Memory B cell (primary cell): ENCODE measurements around the gene PRDM16.

Experiments
- ATAC-seq: fragments of 150-1000 bp; cut with Tn5 transposase; 2 replicates; pipeline ENCODE4 v1.10.0; 2021; ENCODE audit warnings: low read depth, mild to moderate bottlenecking, moderate library complexity
- DNase-seq, 2 donors: peaks; one replicate each; pipeline ENCODE4 v3.0.0; 2022; ENCODE audit warnings: low spot score in 2 of 2
- H3K27ac Mint-ChIP-seq: one replicate; pipeline ENCODE4 v1.8.0; 2022; ENCODE audit warnings: mild to moderate bottlenecking, moderate library complexity, mixed read lengths
- H3K27me3 Mint-ChIP-seq: one replicate; pipeline ENCODE4 v1.8.0; 2022; ENCODE audit warnings: mixed read lengths
- H3K36me3 Mint-ChIP-seq: one replicate; pipeline ENCODE4 v1.8.0; 2022; ENCODE audit warnings: mild to moderate bottlenecking, mixed read lengths
- H3K4me1 Mint-ChIP-seq: one replicate; pipeline ENCODE4 v1.8.0; 2022; ENCODE audit warnings: mixed read lengths
- H3K4me3 Mint-ChIP-seq: one replicate; pipeline ENCODE4 v1.8.0; 2022; ENCODE audit warnings: mild to moderate bottlenecking, moderate library complexity, mixed read lengths
- H3K9me3 Mint-ChIP-seq: one replicate; pipeline ENCODE4 v1.8.0; 2022; ENCODE audit warnings: mixed read lengths

PRDM16 gene

GRCh38 chr1:3383679-3384078, 314.7 kb downstream of the PRDM16 start:
- Mint-ChIP-seq H3K9me3 (no peaks in the 10 kb centered on the region), H3K27me3 (peaks cover 12% of the 10 kb centered on the region), H3K4me3 (no peak overlapping the region), H3K36me3 (no peaks in the 10 kb centered on the region), H3K4me1 (no peaks in the 10 kb centered on the region), H3K27ac (no peak overlapping the region)
- ATAC-seq (no peak), DNase-seq (no peak)

DNA sequence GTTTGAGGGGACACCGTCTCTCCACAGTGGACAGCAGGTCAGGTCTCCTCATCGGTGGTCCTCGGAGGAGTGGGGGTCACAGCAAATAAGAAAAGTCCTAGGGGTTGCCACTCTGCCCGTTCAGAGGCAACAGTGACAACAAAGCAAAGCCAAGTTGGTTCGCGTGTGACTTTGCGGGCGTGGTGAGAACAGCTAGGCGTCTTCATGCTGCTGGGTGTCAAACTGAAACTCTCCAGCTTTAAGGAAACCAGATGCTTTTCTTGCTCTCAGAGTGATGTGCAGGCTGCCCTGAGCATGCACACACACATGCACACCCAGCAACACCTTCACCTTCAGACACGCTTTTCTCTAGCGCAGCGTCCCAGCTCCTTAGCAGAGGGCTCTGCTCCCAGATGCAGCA, 315.4 kb downstream of the PRDM16 start:
- Mint-ChIP-seq H3K27ac (no peak overlapping the region), H3K4me1 (no peaks in the 10 kb centered on the region), H3K27me3 (peaks cover 12% of the 10 kb centered on the region), H3K9me3 (no peaks in the 10 kb centered on the region), H3K36me3 (no peaks in the 10 kb centered on the region), H3K4me3 (no peak overlapping the region)
- ATAC-seq = no peak
- DNase-seq = no peak

GRCh38 chr1:3386205-3387002, 317.4 kb downstream of the PRDM16 start:
- Mint-ChIP-seq H3K9me3 (no peaks in the 10 kb centered on the region), H3K36me3 (no peaks in the 10 kb centered on the region), H3K4me1 (no peaks in the 10 kb centered on the region), H3K4me3 (no peak overlapping the region), H3K27ac (no peak overlapping the region), H3K27me3 (peaks cover 13% of the 10 kb centered on the region)
- DNase-seq = no peak
- no peak for ATAC-seq

- DNase-seq (no peak), ATAC-seq (no peak)
- H3K4me3 Mint-ChIP-seq = no peak overlapping the region
- H3K9me3 Mint-ChIP-seq = no peaks in the 10 kb centered on the region
- H3K27ac Mint-ChIP-seq = no peak overlapping the region
- no peaks in the 10 kb centered on the region for H3K4me1 Mint-ChIP-seq
- H3K36me3 Mint-ChIP-seq = no peaks in the 10 kb centered on the region
- H3K27me3 Mint-ChIP-seq = peaks cover 10% of the 10 kb centered on the region
Measured at GRCh38 chr1:3387401-3387800, 318.4 kb downstream of the PRDM16 start.

DNA sequence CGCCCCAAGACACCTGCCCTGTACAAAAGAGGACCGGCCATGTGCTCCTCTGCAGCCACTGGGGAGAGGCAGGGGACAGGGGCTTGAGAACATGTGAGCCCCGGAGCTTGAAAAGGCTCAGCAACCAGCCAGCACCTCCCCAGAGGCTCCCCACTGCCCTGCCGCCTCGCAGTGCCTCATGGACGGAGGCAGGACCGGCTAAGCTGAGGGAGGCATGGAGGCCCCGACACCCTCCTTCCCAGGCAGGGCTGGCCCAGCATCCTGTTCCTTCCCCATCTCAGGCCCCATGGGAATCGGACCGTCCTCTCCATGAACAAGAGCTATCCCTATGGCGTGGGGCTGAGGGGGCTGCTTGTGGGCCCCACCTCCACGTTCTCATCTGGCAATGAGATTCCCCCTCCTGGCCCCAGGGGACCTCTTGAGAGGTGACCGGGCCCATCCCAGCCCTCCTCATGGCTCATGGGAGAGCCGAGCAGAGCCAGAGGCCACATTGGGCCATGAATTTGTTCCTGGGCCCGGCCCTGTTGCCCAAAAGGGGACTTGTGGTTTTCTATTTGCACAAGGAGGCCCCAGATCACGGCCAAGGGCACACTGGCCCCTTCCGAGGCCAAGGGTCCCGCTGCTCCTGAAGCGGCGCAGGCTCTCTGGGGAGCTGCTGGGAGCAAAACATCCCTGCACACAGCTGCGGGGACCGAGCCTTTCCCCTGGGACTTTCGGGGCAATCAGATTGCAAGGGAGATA, 320.3 kb downstream of the PRDM16 start:
- Mint-ChIP-seq H3K4me1 (no peaks in the 10 kb centered on the region), H3K36me3 (no peaks in the 10 kb centered on the region)

GRCh38 chr1:3390291-3390690, 321.3 kb downstream of the PRDM16 start:
- H3K27ac Mint-ChIP-seq = no peak overlapping the region
- H3K4me1 Mint-ChIP-seq = no peaks in the 10 kb centered on the region
- peaks cover 9% of the 10 kb centered on the region for H3K27me3 Mint-ChIP-seq
- no peaks in the 10 kb centered on the region for H3K36me3 Mint-ChIP-seq
- no peak for DNase-seq
- ATAC-seq = no peak
- H3K9me3 Mint-ChIP-seq = no peaks in the 10 kb centered on the region
- no peak overlapping the region for H3K4me3 Mint-ChIP-seq

More for the DNA sequence above, 320.3 kb downstream of the PRDM16 start:
- peaks cover 6% of the 10 kb centered on the region for H3K27me3 Mint-ChIP-seq
- no peak for DNase-seq
- no peak for ATAC-seq
- H3K9me3 Mint-ChIP-seq = no peaks in the 10 kb centered on the region
- H3K27ac Mint-ChIP-seq = no peak overlapping the region
- no peak overlapping the region for H3K4me3 Mint-ChIP-seq

DNA sequence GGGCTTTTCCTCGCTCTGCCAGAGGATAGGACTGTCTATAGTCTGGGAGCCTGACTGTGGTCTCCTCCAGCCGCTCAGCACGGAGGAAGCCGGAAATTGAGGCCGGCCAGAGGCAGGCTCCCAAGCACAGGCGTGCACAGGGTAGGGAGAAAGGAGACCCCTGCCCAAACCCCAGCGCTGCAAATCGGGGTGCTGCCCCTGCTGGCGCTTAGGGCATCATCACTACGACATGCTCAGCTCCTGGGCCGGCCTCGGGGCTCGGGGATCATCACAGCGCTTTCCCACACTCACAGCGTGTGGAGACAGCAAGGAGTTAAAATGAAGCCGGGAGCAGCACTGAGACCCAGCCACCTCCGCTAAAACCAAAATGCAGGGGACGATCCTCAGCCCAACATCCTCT, 322.7 kb downstream of the PRDM16 start:
- Mint-ChIP-seq H3K4me3 (no peak overlapping the region), H3K36me3 (no peaks in the 10 kb centered on the region), H3K9me3 (no peaks in the 10 kb centered on the region), H3K27ac (no peak overlapping the region), H3K27me3 (peaks cover 11% of the 10 kb centered on the region), H3K4me1 (no peaks in the 10 kb centered on the region)
- DNase-seq (no peak), ATAC-seq (no peak)

GRCh38 chr1:3393024-3393986, 324.3 kb downstream of the PRDM16 start:
- DNase-seq (no peak), ATAC-seq (no peak)
- Mint-ChIP-seq H3K27me3 (peaks cover 8% of the 10 kb centered on the region), H3K4me3 (no peak overlapping the region), H3K9me3 (no peaks in the 10 kb centered on the region), H3K36me3 (no peaks in the 10 kb centered on the region), H3K27ac (no peak overlapping the region), H3K4me1 (no peaks in the 10 kb centered on the region)

DNA sequence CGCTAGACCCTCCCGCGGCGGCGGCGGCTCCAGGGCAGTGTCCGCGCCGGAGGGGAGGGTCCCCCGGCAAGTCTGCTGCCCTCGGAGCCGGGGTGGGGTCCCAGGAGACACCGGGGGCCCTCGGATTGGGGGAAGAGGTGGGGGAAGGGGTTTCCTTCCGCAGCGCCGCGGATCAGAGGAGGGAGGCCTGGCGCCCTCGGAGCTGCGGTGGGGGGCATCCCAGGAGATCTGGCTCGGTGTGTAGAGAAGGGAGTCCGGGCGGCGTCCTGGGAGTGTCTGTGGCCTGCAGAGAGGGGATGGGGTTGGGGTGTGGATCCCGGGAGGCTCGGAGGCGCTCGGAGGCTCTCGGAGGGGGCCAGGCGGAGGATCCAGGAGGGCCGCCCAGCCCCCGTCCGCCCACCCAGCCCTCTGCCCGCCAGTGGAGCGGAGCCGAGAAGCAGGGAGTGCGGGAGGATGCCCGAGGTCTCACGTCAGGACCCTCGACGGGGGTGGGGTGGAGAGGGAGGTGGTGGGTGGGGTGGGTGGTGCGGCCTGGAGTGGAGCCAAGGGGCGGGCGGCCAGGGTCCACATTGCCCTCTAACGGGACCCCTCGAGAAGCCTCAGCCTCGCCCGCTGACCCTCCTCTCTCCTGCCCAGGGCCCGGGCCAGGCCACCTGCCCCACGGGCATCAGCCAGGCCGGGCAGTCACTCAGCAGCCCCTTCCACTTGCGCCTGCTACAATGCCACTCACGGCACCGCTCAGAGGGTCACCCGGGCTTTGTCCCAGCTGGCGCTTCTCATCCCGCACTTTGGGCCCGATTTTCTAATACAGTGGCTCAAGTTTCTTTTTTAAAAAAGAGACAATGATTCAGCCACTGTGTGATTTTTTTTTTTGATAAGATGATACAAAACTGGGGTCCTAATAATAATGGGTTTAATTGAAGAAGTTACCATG, 325.3 kb downstream of the PRDM16 start:
- Mint-ChIP-seq H3K27ac (no peak overlapping the region), H3K4me3 (no peak overlapping the region), H3K36me3 (no peaks in the 10 kb centered on the region), H3K27me3 (peaks cover 10% of the 10 kb centered on the region), H3K9me3 (no peaks in the 10 kb centered on the region), H3K4me1 (no peaks in the 10 kb centered on the region)
- ATAC-seq = no peak
- DNase-seq = no peak

DNA sequence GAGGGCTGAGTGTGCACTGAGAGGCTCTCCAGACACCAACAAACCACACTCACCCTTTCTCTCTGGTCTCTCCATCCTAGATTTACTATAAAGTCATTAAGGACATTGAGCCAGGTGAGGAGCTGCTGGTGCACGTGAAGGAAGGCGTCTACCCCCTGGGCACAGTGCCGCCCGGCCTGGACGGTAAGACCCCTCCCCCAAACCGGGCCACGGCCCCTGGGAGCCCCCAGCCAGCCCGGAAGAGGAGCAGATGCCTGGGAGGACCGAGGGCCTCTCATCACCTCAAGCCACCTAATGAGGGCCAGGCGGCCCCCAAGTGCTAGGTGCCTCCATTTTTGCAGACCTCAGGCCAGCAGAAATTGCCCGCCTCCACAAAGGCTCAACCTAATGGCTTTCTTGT, 327.4 kb downstream of the PRDM16 start:
- H3K4me1 Mint-ChIP-seq = no peaks in the 10 kb centered on the region
- H3K4me3 Mint-ChIP-seq = no peak overlapping the region
- DNase-seq (no peak), ATAC-seq (no peak)
- no peaks in the 10 kb centered on the region for H3K36me3 Mint-ChIP-seq
- H3K27me3 Mint-ChIP-seq = peaks cover 9% of the 10 kb centered on the region
- H3K27ac Mint-ChIP-seq = no peak overlapping the region
- no peaks in the 10 kb centered on the region for H3K9me3 Mint-ChIP-seq

GRCh38 chr1:3397311-3397710, 328.3 kb downstream of the PRDM16 start:
- no peak overlapping the region for H3K4me3 Mint-ChIP-seq
- ATAC-seq (no peak), DNase-seq (no peak)
- no peak overlapping the region for H3K27ac Mint-ChIP-seq
- peaks cover 9% of the 10 kb centered on the region for H3K27me3 Mint-ChIP-seq
- H3K4me1 Mint-ChIP-seq = no peaks in the 10 kb centered on the region
- no peaks in the 10 kb centered on the region for H3K9me3 Mint-ChIP-seq
- H3K36me3 Mint-ChIP-seq = no peaks in the 10 kb centered on the region

GRCh38 chr1:3398396-3399140, 329.6 kb downstream of the PRDM16 start:
- Mint-ChIP-seq H3K27ac (no peak overlapping the region), H3K4me3 (no peak overlapping the region), H3K36me3 (no peaks in the 10 kb centered on the region), H3K9me3 (no peaks in the 10 kb centered on the region), H3K27me3 (peaks cover 9% of the 10 kb centered on the region), H3K4me1 (no peaks in the 10 kb centered on the region)
- no peak for DNase-seq
- ATAC-seq = no peak

DNA sequence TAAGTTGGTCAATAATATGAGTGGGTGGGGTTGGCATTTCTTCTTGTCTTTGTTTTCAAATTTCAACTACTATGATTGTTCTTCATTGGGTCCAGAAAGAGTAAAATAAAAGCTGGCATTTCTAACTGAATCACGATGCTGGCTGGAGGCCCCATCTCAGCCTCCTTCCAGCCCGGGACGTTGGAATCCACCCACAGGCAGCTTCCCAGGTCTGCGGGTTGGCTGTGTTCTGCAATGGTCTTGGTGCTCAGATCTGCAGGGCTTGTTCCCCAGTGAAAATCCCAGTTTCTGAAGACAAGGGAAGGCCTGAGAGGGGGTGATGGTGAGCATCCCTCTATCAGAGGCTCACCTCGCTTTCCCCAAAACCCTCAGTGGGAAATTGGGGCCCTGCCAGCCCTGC, 330.7 kb downstream of the PRDM16 start:
- no peak for ATAC-seq

More for the DNA sequence above, 330.7 kb downstream of the PRDM16 start:
- H3K36me3 Mint-ChIP-seq = no peaks in the 10 kb centered on the region
- no peak overlapping the region for H3K4me3 Mint-ChIP-seq
- peaks cover 8% of the 10 kb centered on the region for H3K27me3 Mint-ChIP-seq
- H3K4me1 Mint-ChIP-seq = no peaks in the 10 kb centered on the region
- DNase-seq = no peak
- H3K27ac Mint-ChIP-seq = no peak overlapping the region
- H3K9me3 Mint-ChIP-seq = no peaks in the 10 kb centered on the region
